ENCODE measurements around the gene AGBL1. TPM values are rescaled to one million over a fixed set of nuclear protein-coding genes. Genes with fewer than 3 reads are reported as not detected.

Gene AGBL1
- total RNA-seq, 1 donor: not detected

DNA sequence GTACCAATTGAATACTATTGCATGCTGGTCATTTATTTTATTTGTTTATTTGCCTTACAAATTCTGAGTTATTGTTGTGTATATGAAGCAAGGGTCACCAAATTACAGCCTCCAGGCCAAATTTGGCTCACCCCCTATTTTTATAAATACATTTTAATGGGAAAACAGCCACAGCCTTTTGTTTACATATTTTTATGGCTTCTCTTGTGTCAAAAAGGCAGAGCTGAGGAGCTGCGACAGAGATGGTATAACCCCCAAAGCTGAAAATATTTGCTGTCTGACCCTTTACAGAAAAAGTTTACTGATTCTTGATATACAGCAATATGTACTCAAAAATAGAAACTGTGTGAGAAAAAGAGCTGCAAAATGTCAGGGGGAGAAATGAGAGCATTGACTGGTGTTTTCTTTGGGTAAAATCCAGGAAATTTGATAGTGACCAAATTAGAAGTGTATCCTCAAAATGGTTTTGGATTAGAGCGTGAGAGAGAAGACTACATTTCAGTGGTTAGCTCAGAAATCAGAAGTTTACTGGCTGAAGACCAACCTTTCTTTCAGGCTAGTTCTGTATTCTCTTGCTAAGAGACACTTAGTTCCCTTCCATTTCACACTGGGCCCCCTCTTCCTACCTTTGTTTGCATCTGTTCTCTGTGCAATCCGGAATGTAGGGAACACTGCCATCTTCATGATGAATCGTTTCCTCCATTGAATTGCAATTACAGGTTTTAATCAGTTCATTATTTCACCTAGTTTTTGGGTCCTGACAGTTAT, 757.8 kb downstream of the AGBL1 start:
- TF ChIP-seq CTCF (IDR thresholded peaks at IDR 0.05; ENCODE audit: insufficient read depth, low read length): no peak
- no peak for DNase-seq (ENCODE audit: low read depth)
- no peak overlapping the region for H3K4me3 ChIP-seq (ENCODE audit: low read depth, low read length)

- no peak for DNase-seq (ENCODE audit: low read depth)
- TF ChIP-seq CTCF (IDR thresholded peaks at IDR 0.05; ENCODE audit: insufficient read depth, low read length): no peak
Measured at GRCh38 chr15:86839502-86839901, 759.8 kb downstream of the AGBL1 start.

DNA sequence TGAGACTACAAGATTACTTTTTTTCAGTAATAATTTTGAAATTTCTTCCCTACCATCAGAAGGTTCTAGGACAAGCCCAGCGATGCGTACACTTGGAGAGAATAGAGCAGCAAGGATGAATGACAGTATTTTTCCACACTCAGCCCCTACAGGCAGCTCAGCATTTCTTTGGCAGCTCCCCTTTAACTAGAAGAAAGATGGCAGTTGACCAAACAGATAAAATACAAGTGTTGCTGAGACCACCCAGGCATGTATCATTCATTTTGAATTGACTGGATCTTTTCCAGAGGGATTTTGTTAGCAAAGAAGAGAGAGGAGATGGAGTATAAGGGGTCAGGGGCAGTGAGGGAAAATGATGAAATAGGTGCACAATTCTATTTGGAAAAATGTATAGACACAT, 761.3 kb downstream of the AGBL1 start:
- DNase-seq (ENCODE audit: low read depth): no peak
- TF ChIP-seq CTCF (IDR thresholded peaks at IDR 0.05; ENCODE audit: insufficient read depth, low read length): no peak
- H3K4me3 ChIP-seq (ENCODE audit: low read depth, low read length): no peak overlapping the region

More at GRCh38 chr15:86839502-86839901, 759.8 kb downstream of the AGBL1 start:
- no peak overlapping the region for H3K4me3 ChIP-seq (ENCODE audit: low read depth, low read length)

DNA sequence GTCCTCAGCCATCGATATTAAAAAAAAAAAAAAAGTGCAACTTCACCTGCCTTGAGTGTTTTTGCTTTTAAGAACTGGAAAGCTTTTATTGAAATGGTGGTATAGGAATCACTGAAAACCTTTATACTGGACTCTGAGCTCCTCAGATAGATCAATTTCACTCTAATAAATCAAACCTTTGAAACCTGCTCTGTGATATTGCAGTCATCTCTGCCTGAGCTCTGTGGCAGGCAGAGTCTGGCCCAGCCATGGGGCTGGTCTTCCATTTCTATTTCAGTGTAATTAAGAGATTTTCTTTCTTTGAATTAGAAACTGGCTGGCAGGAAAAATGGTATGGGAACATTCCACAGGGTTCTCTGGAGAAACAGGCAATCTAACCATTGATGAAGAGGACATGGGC, 762.5 kb downstream of the AGBL1 start:
- no peak overlapping the region for H3K4me3 ChIP-seq (ENCODE audit: low read depth, low read length)
- no peak for TF ChIP-seq CTCF (IDR thresholded peaks at IDR 0.05; ENCODE audit: insufficient read depth, low read length)
- no peak for DNase-seq (ENCODE audit: low read depth)

DNA sequence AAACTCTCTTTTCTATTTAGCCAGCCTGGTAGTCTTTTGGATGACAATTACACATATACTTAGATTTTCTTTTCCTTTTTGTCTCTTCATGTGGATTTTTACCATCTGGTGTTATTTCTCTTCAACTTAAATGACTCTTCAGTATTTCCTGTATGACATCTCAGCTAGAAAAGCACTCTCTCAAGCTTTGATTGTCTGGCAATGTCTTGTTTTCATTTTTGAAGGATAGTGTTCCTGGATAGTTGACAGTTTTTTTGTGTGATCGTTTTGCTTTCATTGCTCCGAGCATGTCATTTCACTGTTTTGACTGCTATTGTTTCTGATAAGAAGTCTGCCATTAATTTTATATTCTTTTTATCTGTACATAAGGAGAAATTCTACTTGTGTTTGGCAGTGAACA, 766.4 kb downstream of the AGBL1 start:
- no peak for TF ChIP-seq CTCF (IDR thresholded peaks at IDR 0.05; ENCODE audit: insufficient read depth, low read length)
- no peak overlapping the region for H3K4me3 ChIP-seq (ENCODE audit: low read depth, low read length)
- DNase-seq (ENCODE audit: low read depth): no peak

- DNase-seq (ENCODE audit: low read depth): no peak
- TF ChIP-seq CTCF (IDR thresholded peaks at IDR 0.05; ENCODE audit: insufficient read depth, low read length): no peak
- H3K4me3 ChIP-seq (ENCODE audit: low read depth, low read length): no peak overlapping the region
Measured at GRCh38 chr15:86849136-86849535, 769.5 kb downstream of the AGBL1 start.

Data from fibroblast of the aortic adventitia (primary cell).